Esophagus squamous epithelium (tissue), 4 donors: ENCODE data around the gene MT1HL1.

Source experiments
- POLR2A ChIP-seq, 4 donors: fragments of 450-650 bp; IDR thresholded peaks; one replicate each; pipeline ENCODE4 v1.6.1; 2017; ENCODE audit warnings: antibody characterized with exemption in 4 of 4, mild to moderate bottlenecking in 4 of 4, moderate library complexity in 3 of 4
- TF ChIP-seq, protein P1 (sequence below), 6 experiments: fragments of 450-650 bp in 4 of 6; fragments of 200-600 bp in 2 of 6; sonication (generic) in 2 of 6; IDR thresholded peaks; one replicate each; pipeline ENCODE4 v1.5.1; 2016 to 2019; ENCODE audit warnings: antibody characterized with exemption in 6 of 6, mild to moderate bottlenecking in 4 of 6, moderate library complexity in 4 of 6

DNA sequence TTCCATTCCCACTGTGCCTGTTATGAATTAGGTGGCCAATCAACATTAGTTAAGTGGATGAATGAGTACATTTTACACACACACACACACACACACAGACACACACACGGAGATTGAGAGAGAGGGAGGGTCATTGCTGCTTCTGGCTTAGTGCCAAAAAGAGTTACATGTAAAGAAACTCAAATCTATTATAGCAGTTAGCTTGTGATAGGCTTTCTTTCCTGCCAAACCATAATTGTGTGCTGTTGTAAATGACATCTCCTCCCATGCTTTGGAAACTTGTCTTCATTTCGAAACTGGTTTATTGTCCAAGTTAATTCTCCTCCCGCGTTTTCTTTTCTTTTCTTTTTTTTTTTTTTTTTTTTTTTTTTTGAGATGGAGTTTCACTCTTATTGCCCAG, 1.4 kb upstream of the MT1HL1 start:
- TF ChIP-seq, protein P1, sequence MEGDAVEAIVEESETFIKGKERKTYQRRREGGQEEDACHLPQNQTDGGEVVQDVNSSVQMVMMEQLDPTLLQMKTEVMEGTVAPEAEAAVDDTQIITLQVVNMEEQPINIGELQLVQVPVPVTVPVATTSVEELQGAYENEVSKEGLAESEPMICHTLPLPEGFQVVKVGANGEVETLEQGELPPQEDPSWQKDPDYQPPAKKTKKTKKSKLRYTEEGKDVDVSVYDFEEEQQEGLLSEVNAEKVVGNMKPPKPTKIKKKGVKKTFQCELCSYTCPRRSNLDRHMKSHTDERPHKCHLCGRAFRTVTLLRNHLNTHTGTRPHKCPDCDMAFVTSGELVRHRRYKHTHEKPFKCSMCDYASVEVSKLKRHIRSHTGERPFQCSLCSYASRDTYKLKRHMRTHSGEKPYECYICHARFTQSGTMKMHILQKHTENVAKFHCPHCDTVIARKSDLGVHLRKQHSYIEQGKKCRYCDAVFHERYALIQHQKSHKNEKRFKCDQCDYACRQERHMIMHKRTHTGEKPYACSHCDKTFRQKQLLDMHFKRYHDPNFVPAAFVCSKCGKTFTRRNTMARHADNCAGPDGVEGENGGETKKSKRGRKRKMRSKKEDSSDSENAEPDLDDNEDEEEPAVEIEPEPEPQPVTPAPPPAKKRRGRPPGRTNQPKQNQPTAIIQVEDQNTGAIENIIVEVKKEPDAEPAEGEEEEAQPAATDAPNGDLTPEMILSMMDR (IDR thresholded peaks at IDR 0.05) = no peak
- TF ChIP-seq POLR2A (IDR thresholded peaks at IDR 0.05) = no peak
